ENCODE results near the gene KARS1.

KARS1 gene

GRCh38 chr16:75616521-75617010, 30.9 kb downstream of the KARS1 start:
- 100% methylated on average over 3 of the region's 4 CpGs for WGBS
- no peak overlapping the region for H3K4me2 ChIP-seq (ENCODE audit: low read length, poor library complexity, severe bottlenecking)

DNA sequence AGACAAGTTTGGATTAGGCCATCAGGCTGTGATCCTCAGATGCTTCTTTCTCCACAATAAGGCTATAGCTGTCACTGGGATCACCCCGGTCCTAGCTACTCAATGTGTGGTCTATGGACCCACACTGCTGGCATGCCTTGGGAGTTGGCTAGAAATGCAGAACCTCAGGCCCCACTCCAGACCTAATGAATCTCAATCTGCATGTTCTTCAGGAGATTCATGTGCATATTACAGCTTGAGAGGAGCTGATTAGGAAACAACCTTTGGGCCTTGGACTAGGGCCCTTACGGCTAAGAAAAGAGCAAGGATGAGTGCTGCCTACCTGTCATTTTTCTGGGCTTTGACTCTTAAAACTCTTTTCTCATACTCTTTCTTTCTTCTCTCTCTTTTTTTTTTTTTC, 31.8 kb downstream of the KARS1 start:
- Histone ChIP-seq H4K91ac (ENCODE audit: low read length) (no peak overlapping the region), H3K4ac (ENCODE audit: low read depth in 1 of 2, low read length in 2 of 2) (no peak overlapping the region), H3K79me1 (replicated peaks; ENCODE audit: low read length, poor library complexity, severe bottlenecking) (peaks cover 22% of the 10 kb centered on the region), H3K14ac (ENCODE audit: low read length in 2 of 2) (no peak overlapping the region), H2BK15ac (ENCODE audit: low read depth, poor library complexity, severe bottlenecking) (peak overlapping the region; percentile 90), H3K4me1 (ENCODE audit: control insufficient read depth, insufficient read depth, low read depth, low read length) (peaks cover 9% of the 10 kb centered on the region), H3K4me3 (ENCODE audit: insufficient read depth in 1 of 2, low read depth in 1 of 2, low read length in 2 of 2) (no peak overlapping the region), H2BK120ac (ENCODE audit: low read depth, low read length) (no peak overlapping the region), H2BK12ac (ENCODE audit: low read length in 2 of 2) (no peak overlapping the region), H3K27ac (ENCODE audit: low read length, poor library complexity, severe bottlenecking) (peak overlapping the region; percentile 50), H2AFZ (ENCODE audit: low read depth, low read length) (no peak overlapping the region), H3K9me3 (ENCODE audit: control insufficient read depth, low read length) (no peaks in the 10 kb centered on the region), H3K36me3 (ENCODE audit: control insufficient read depth in 1 of 2, insufficient read depth in 2 of 2, low read depth in 1 of 2, low read length in 2 of 2) (peaks cover 44 to 83% of the 10 kb centered on the region in 2 experiments), H3K4me2 (ENCODE audit: low read length, poor library complexity, severe bottlenecking) (no peak overlapping the region), H3K9ac (ENCODE audit: low read length) (no peak overlapping the region), H2BK5ac (ENCODE audit: low read depth, low read length, poor library complexity, severe bottlenecking) (no peak overlapping the region), H2AK5ac (ENCODE audit: low read length, severe bottlenecking) (peak overlapping the region; percentile 3), H3K27me3 (ENCODE audit: control insufficient read depth in 1 of 2, insufficient read depth in 1 of 2, low read length in 2 of 2) (no peaks in the 10 kb centered on the region), H3K23ac (ENCODE audit: low read length in 2 of 2) (no peak overlapping the region), H3K18ac (ENCODE audit: low read depth in 1 of 2, low read length in 2 of 2) (no peak overlapping the region), H4K8ac (ENCODE audit: low read length) (peak overlapping the region; percentile 54)
- WGBS, result 100% methylated on average over 2 of the region's 2 CpGs
- no peak for DNase-seq

More at GRCh38 chr16:75616521-75617010, 30.9 kb downstream of the KARS1 start:
- peaks cover 38 to 74% of the 10 kb centered on the region in 2 experiments for H3K36me3 ChIP-seq (ENCODE audit: control insufficient read depth in 1 of 2, insufficient read depth in 2 of 2, low read depth in 1 of 2, low read length in 2 of 2)
- no peaks in the 10 kb centered on the region for H3K9me3 ChIP-seq (ENCODE audit: control insufficient read depth, low read length)
- no peak overlapping the region for H2BK5ac ChIP-seq (ENCODE audit: low read depth, low read length, poor library complexity, severe bottlenecking)
- H4K91ac ChIP-seq (ENCODE audit: low read length), result no peak overlapping the region
- H3K4me3 ChIP-seq (ENCODE audit: insufficient read depth in 1 of 2, low read depth in 1 of 2, low read length in 2 of 2), result no peak overlapping the region
- H3K9ac ChIP-seq (ENCODE audit: low read length), result no peak overlapping the region
- H3K27ac ChIP-seq (ENCODE audit: low read length, poor library complexity, severe bottlenecking), result no peak overlapping the region
- no peak overlapping the region for H2AFZ ChIP-seq (ENCODE audit: low read depth, low read length)
- no peak overlapping the region for H2AK5ac ChIP-seq (ENCODE audit: low read length, severe bottlenecking)
- H3K4me1 ChIP-seq (ENCODE audit: control insufficient read depth, insufficient read depth, low read depth, low read length), result peaks cover 9% of the 10 kb centered on the region
- H2BK12ac ChIP-seq (ENCODE audit: low read length in 2 of 2), result no peak overlapping the region
- no peak overlapping the region for H4K8ac ChIP-seq (ENCODE audit: low read length)
- no peak overlapping the region for H2BK15ac ChIP-seq (ENCODE audit: low read depth, poor library complexity, severe bottlenecking)
- no peak for DNase-seq
- no peak overlapping the region for H3K18ac ChIP-seq (ENCODE audit: low read depth in 1 of 2, low read length in 2 of 2)
- H3K79me1 ChIP-seq (replicated peaks; ENCODE audit: low read length, poor library complexity, severe bottlenecking), result peaks cover 25% of the 10 kb centered on the region
- no peak overlapping the region for H2BK120ac ChIP-seq (ENCODE audit: low read depth, low read length)
- H3K27me3 ChIP-seq (ENCODE audit: control insufficient read depth in 1 of 2, insufficient read depth in 1 of 2, low read length in 2 of 2), result no peaks in the 10 kb centered on the region
- H3K23ac ChIP-seq (ENCODE audit: low read length in 2 of 2), result no peak overlapping the region
- no peak overlapping the region for H3K4ac ChIP-seq (ENCODE audit: low read depth in 1 of 2, low read length in 2 of 2)
- no peak overlapping the region for H3K14ac ChIP-seq (ENCODE audit: low read length in 2 of 2)

- H3K27ac ChIP-seq (ENCODE audit: low read length, poor library complexity, severe bottlenecking), result peak overlapping the region; percentile 76
- no peak overlapping the region for H3K4ac ChIP-seq (ENCODE audit: low read depth in 1 of 2, low read length in 2 of 2)
- peak overlapping the region; percentile 34 for H2BK120ac ChIP-seq (ENCODE audit: low read depth, low read length)
- H2BK15ac ChIP-seq (ENCODE audit: low read depth, poor library complexity, severe bottlenecking), result no peak overlapping the region
- H3K27me3 ChIP-seq (ENCODE audit: control insufficient read depth in 1 of 2, insufficient read depth in 1 of 2, low read length in 2 of 2), result no peaks in the 10 kb centered on the region
- H3K23ac ChIP-seq (ENCODE audit: low read length in 2 of 2), result no peak overlapping the region
- no peak overlapping the region for H3K18ac ChIP-seq (ENCODE audit: low read depth in 1 of 2, low read length in 2 of 2)
- no peak overlapping the region for H2BK12ac ChIP-seq (ENCODE audit: low read length in 2 of 2)
- peak; percentile 44 for DNase-seq
- no peak overlapping the region for H3K4me2 ChIP-seq (ENCODE audit: low read length, poor library complexity, severe bottlenecking)
- H2AK5ac ChIP-seq (ENCODE audit: low read length, severe bottlenecking), result no peak overlapping the region
- no peaks in the 10 kb centered on the region for H3K9me3 ChIP-seq (ENCODE audit: control insufficient read depth, low read length)
- H3K79me1 ChIP-seq (replicated peaks; ENCODE audit: low read length, poor library complexity, severe bottlenecking), result peaks cover 20% of the 10 kb centered on the region
- WGBS, result 97% methylated on average over 3 of the region's 4 CpGs
- no peak overlapping the region for H2BK5ac ChIP-seq (ENCODE audit: low read depth, low read length, poor library complexity, severe bottlenecking)
- peaks cover 41 to 84% of the 10 kb centered on the region in 2 experiments for H3K36me3 ChIP-seq (ENCODE audit: control insufficient read depth in 1 of 2, insufficient read depth in 2 of 2, low read depth in 1 of 2, low read length in 2 of 2)
- H3K4me3 ChIP-seq (ENCODE audit: insufficient read depth in 1 of 2, low read depth in 1 of 2, low read length in 2 of 2), result no peak overlapping the region
- no peak overlapping the region for H3K9ac ChIP-seq (ENCODE audit: low read length)
- H2AFZ ChIP-seq (ENCODE audit: low read depth, low read length), result no peak overlapping the region
- peaks cover 5% of the 10 kb centered on the region for H3K4me1 ChIP-seq (ENCODE audit: control insufficient read depth, insufficient read depth, low read depth, low read length)
- no peak overlapping the region for H4K91ac ChIP-seq (ENCODE audit: low read length)
- H3K14ac ChIP-seq (ENCODE audit: low read length in 2 of 2), result no peak overlapping the region
- no peak overlapping the region for H4K8ac ChIP-seq (ENCODE audit: low read length)
Measured at GRCh38 chr16:75614066-75614897, 33.2 kb downstream of the KARS1 start.

GRCh38 chr16:75606507-75606906, 41.0 kb downstream of the KARS1 start:
- Histone ChIP-seq H3K9me3 (ENCODE audit: control insufficient read depth, low read length) (no peaks in the 10 kb centered on the region), H4K8ac (ENCODE audit: low read length) (no peak overlapping the region), H2BK15ac (ENCODE audit: low read depth, poor library complexity, severe bottlenecking) (no peak overlapping the region), H3K9ac (ENCODE audit: low read length) (no peak overlapping the region), H3K14ac (ENCODE audit: low read length in 2 of 2) (no peak overlapping the region), H3K4me1 (ENCODE audit: control insufficient read depth, insufficient read depth, low read depth, low read length) (no peaks in the 10 kb centered on the region), H3K4me2 (ENCODE audit: low read length, poor library complexity, severe bottlenecking) (no peak overlapping the region), H4K91ac (ENCODE audit: low read length) (no peak overlapping the region), H3K4ac (ENCODE audit: low read depth in 1 of 2, low read length in 2 of 2) (no peak overlapping the region), H3K18ac (ENCODE audit: low read depth in 1 of 2, low read length in 2 of 2) (no peak overlapping the region), H3K27me3 (ENCODE audit: control insufficient read depth in 1 of 2, insufficient read depth in 1 of 2, low read length in 2 of 2) (no peaks in the 10 kb centered on the region), H2BK120ac (ENCODE audit: low read depth, low read length) (no peak overlapping the region), H2AFZ (ENCODE audit: low read depth, low read length) (no peak overlapping the region), H2BK5ac (ENCODE audit: low read depth, low read length, poor library complexity, severe bottlenecking) (no peak overlapping the region), H3K27ac (ENCODE audit: low read length, poor library complexity, severe bottlenecking) (no peak overlapping the region), H3K23ac (ENCODE audit: low read length in 2 of 2) (no peak overlapping the region), H3K4me3 (ENCODE audit: insufficient read depth in 1 of 2, low read depth in 1 of 2, low read length in 2 of 2) (no peak overlapping the region), H3K36me3 (ENCODE audit: control insufficient read depth in 1 of 2, insufficient read depth in 2 of 2, low read depth in 1 of 2, low read length in 2 of 2) (peaks cover 32 to 89% of the 10 kb centered on the region in 2 experiments), H2BK12ac (ENCODE audit: low read length in 2 of 2) (no peak overlapping the region), H2AK5ac (ENCODE audit: low read length, severe bottlenecking) (no peak overlapping the region), H3K79me1 (replicated peaks; ENCODE audit: low read length, poor library complexity, severe bottlenecking) (peaks cover 12% of the 10 kb centered on the region)
- no peak for DNase-seq
- 100% methylated on average over 1 of the region's 1 CpG for WGBS
